ENCODE data around the gene PIM1.

- peak; percentile 88 for TF ChIP-seq CTCF (IDR thresholded peaks at IDR 0.05; ENCODE audit: low read length)
- no peak for TF ChIP-seq EZH2phosphoT487 (IDR thresholded peaks at IDR 0.05; ENCODE audit: low read length)
- TF ChIP-seq EZH2 (optimal IDR thresholded peaks at IDR 0.05; ENCODE audit: low read depth, low read length), result no peak
Observed at GRCh38 chr6:37171970-37172812, 2.2 kb downstream of the PIM1 start.

Data from MM.1S (cell line).